ENCODE data around the gene GABRB1.

GRCh38 chr4:47017494-47017893 is 13.9 kb upstream of the GABRB1 start:
- no peak for TF ChIP-seq EZH2 (IDR thresholded peaks at IDR 0.05; ENCODE audit: borderline replicate concordance, insufficient read depth, low read depth, low read length, poor library complexity, severe bottlenecking)
- TF ChIP-seq, protein P1, sequence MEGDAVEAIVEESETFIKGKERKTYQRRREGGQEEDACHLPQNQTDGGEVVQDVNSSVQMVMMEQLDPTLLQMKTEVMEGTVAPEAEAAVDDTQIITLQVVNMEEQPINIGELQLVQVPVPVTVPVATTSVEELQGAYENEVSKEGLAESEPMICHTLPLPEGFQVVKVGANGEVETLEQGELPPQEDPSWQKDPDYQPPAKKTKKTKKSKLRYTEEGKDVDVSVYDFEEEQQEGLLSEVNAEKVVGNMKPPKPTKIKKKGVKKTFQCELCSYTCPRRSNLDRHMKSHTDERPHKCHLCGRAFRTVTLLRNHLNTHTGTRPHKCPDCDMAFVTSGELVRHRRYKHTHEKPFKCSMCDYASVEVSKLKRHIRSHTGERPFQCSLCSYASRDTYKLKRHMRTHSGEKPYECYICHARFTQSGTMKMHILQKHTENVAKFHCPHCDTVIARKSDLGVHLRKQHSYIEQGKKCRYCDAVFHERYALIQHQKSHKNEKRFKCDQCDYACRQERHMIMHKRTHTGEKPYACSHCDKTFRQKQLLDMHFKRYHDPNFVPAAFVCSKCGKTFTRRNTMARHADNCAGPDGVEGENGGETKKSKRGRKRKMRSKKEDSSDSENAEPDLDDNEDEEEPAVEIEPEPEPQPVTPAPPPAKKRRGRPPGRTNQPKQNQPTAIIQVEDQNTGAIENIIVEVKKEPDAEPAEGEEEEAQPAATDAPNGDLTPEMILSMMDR (IDR thresholded peaks at IDR 0.05), result no peak

All from B cell (primary cell).